Measurements from ENCODE around the gene PTPN4.

DNA sequence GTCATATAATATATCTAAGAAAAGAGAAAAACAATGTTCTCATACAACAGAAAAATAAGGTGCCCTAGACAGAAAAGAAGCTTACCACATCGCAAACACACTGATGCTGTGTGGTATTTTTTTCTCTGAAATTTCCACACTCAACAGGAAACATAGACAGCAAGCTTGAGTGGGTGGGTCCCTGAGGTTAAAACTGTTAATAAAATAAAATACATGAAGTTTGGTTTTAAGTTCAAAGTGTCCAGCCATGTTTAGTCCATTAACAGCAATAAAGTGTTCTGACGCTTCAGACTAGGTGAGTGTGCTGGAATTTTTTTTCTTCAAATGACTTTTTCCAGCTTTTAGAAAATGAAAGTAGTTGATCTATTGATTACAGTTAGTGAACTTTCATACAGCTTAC is 169.8 kb downstream of the PTPN4 start:
- TF ChIP-seq, protein P1, sequence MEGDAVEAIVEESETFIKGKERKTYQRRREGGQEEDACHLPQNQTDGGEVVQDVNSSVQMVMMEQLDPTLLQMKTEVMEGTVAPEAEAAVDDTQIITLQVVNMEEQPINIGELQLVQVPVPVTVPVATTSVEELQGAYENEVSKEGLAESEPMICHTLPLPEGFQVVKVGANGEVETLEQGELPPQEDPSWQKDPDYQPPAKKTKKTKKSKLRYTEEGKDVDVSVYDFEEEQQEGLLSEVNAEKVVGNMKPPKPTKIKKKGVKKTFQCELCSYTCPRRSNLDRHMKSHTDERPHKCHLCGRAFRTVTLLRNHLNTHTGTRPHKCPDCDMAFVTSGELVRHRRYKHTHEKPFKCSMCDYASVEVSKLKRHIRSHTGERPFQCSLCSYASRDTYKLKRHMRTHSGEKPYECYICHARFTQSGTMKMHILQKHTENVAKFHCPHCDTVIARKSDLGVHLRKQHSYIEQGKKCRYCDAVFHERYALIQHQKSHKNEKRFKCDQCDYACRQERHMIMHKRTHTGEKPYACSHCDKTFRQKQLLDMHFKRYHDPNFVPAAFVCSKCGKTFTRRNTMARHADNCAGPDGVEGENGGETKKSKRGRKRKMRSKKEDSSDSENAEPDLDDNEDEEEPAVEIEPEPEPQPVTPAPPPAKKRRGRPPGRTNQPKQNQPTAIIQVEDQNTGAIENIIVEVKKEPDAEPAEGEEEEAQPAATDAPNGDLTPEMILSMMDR (conservative IDR thresholded peaks at IDR 0.05 in 1 of 2, IDR thresholded peaks at IDR 0.05 in 1 of 2; ENCODE audit: extremely low read depth in 1 of 2, insufficient read depth in 1 of 2, low read depth in 1 of 2, low read length in 2 of 2): no peak
- TF ChIP-seq EZH2 (IDR thresholded peaks at IDR 0.05; ENCODE audit: borderline replicate concordance, low read length): no peak

Data from mammary epithelial cell (primary cell).